WERI-Rb-1 (cell line): ENCODE data around the gene KCNH4.

ENCODE experiments used
- DNase-seq: peaks from one replicate; pipeline ENCODE4 v3.0.0-alpha.2; 2020
- H3K27ac ChIP-seq: fragments of 250-450 bp; sonication (Bioruptor Pico); 2 replicates; pipeline ENCODE4 v1.5.1; 2020; ENCODE audit warnings: mild to moderate bottlenecking, moderate library complexity
- H3K27me3 ChIP-seq: fragments of 250-450 bp; sonication (Bioruptor Pico); 2 replicates; pipeline ENCODE4 v1.5.1; 2021; ENCODE audit warnings: mild to moderate bottlenecking, low read depth, moderate library complexity; ENCODE audit not compliant: insufficient read depth, severe bottlenecking
- H3K36me3 ChIP-seq: fragments of 250-450 bp; sonication (Bioruptor Pico); 2 replicates; pipeline ENCODE4 v1.5.1; 2020; ENCODE audit warnings: mild to moderate bottlenecking, moderate library complexity
- H3K4me3 ChIP-seq: 2 replicates; pipeline ENCODE4 v1.5.1; 2011; ENCODE audit warnings: low read depth, mild to moderate bottlenecking, control low read depth, low read length
- H3K9me3 ChIP-seq: fragments of 250-450 bp; sonication (Bioruptor Pico); 2 replicates; pipeline ENCODE4 v1.5.1; 2021; ENCODE audit warnings: mild to moderate bottlenecking, moderate library complexity; ENCODE audit not compliant: severe bottlenecking
- TF ChIP-seq, protein P1 (sequence below): IDR thresholded peaks from 2 replicates; pipeline ENCODE4 v1.5.1; 2011; ENCODE audit warnings: low read depth, mild to moderate bottlenecking, control low read depth, inconsistent platforms, low read length

Gene KCNH4

DNA sequence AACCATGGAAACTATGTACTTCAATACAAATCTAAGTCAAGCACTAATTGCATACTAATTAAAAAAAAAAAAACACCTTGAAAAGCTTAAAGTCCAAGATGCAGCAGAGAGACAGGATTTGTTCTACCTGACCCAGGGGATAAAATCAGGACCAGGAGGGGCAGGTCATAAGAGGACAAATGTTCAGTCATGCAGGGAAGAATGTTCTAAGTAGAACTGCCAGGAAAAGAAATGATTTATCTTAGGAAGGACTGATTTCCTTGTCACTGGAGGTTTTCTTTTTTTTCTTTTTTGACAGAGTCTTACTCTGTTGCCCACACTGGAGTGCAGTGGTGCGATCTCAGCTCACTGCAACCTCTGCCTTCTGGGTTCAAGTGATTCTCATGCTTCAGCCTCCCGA lies 22.4 kb upstream of the KCNH4 start:
- Histone ChIP-seq H3K9me3 (no peaks in the 10 kb centered on the region), H3K36me3 (peaks cover 56% of the 10 kb centered on the region), H3K4me3 (no peak overlapping the region), H3K27me3 (no peaks in the 10 kb centered on the region), H3K27ac (peak overlapping the region; percentile 24; the same call in 1 of the 2 replicates)
- TF ChIP-seq, protein P1, sequence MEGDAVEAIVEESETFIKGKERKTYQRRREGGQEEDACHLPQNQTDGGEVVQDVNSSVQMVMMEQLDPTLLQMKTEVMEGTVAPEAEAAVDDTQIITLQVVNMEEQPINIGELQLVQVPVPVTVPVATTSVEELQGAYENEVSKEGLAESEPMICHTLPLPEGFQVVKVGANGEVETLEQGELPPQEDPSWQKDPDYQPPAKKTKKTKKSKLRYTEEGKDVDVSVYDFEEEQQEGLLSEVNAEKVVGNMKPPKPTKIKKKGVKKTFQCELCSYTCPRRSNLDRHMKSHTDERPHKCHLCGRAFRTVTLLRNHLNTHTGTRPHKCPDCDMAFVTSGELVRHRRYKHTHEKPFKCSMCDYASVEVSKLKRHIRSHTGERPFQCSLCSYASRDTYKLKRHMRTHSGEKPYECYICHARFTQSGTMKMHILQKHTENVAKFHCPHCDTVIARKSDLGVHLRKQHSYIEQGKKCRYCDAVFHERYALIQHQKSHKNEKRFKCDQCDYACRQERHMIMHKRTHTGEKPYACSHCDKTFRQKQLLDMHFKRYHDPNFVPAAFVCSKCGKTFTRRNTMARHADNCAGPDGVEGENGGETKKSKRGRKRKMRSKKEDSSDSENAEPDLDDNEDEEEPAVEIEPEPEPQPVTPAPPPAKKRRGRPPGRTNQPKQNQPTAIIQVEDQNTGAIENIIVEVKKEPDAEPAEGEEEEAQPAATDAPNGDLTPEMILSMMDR: no peak
- DNase-seq: no peak

DNA sequence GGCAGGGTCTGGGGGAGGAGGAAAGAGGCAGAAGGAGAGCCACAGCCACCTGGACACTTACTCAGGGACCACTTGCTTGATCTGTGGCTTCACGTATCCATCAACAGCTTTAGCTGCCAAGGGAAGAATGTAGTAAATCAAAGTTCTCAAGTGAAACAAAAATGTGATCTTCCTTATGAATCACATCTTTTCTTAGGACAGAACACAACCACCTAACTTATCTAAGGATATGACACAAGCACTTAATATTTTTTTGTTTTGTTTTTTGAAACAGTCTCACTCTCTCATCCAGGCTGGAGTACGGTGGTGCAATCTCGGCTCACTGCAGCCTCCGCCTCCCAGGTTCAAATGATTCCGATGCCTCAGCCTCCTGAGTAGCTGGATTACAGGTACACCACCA lies 21.8 kb upstream of the KCNH4 start:
- no peaks in the 10 kb centered on the region for H3K27me3 ChIP-seq
- no peak for DNase-seq
- TF ChIP-seq, protein P1: no peak
- H3K36me3 ChIP-seq: peaks cover 49% of the 10 kb centered on the region
- peak overlapping the region; percentile 10; the same call in 1 of the 2 replicates for H3K27ac ChIP-seq
- H3K9me3 ChIP-seq: no peaks in the 10 kb centered on the region
- no peak overlapping the region for H3K4me3 ChIP-seq

DNA sequence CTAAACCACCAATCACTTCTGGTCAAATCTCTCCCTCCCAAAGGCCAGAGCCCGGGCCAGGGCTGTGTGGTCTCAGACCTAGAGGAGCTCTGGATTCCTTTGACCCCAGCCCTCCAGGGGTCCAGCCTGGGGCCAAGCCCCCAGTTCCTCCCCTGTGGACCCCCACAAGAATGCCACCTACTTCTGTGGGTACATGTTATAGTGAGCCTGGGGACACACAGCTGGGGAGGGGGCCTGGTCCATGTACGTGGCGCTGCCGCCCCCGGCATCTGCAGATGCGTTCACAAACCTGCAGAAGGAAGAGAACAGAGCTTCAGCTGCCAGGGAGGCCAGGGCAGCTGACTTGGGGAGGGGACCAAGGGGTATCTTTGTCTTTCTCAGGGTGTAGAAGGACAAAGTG lies 21.2 kb upstream of the KCNH4 start:
- Histone ChIP-seq H3K4me3 (no peak overlapping the region), H3K27me3 (no peaks in the 10 kb centered on the region), H3K9me3 (no peaks in the 10 kb centered on the region), H3K36me3 (peaks cover 44% of the 10 kb centered on the region), H3K27ac (no peak overlapping the region)
- TF ChIP-seq, protein P1: no peak
- no peak for DNase-seq

DNA sequence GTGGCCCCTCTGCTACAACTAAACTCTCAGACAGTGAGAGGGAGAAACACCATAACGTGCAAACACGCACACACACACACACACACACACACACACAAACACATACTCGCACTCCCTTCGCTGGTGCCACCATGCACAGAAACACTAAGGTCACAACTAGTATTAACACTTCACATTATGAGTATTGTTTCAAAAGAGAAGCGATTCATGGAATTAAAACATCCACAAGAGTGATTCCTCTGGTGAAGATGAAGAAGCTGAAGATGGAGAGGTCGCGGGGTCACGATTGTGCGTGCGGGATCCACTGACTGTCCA lies 20.5 kb upstream of the KCNH4 start:
- H3K36me3 ChIP-seq: peaks cover 37% of the 10 kb centered on the region
- TF ChIP-seq, protein P1: no peak

DNA sequence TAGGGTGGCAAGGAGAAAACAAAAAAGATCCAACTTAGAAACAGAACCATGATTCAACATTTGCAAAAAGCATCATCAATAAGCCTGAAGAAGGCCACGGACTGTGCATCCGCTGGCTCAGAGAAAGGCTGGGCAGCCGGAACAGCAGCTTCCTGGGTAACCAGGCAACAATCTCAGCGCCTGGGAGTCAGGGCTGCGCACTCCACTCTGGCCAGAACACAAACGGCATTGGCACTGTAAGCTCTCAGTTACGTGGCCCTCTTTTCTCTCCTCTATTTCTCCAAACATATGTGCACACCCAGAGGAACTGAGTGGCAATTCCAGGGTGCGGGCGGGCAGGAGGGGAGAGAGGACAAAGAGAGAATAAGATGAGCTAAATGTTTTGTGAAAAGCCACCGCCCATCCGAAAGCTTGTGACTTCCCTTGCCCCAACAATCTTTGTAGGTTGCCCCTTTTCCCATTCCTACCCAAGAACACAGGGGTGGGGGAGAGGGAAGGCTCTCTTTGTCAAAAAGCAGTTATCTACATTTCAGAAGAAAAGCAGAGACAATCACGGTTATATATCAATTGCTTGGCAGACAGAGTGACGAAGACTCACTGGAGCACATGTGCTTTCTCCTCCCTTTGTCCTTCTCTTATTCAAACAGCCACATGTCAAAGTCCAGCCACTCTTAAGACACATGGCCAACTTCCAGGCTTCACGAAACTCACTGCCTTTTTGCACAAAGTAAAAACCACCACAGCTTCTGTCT lies 19.9 kb upstream of the KCNH4 start:
- Histone ChIP-seq H3K27me3 (no peaks in the 10 kb centered on the region), H3K9me3 (no peaks in the 10 kb centered on the region), H3K27ac (no peak overlapping the region), H3K36me3 (peaks cover 31% of the 10 kb centered on the region), H3K4me3 (no peak overlapping the region)
- DNase-seq: no peak
- TF ChIP-seq, protein P1: no peak

More for the DNA sequence above, 20.5 kb upstream of the KCNH4 start:
- Histone ChIP-seq H3K27ac (no peak overlapping the region), H3K4me3 (no peak overlapping the region), H3K27me3 (no peaks in the 10 kb centered on the region), H3K9me3 (no peaks in the 10 kb centered on the region)
- DNase-seq: no peak
